Measurements from ENCODE around the gene VEPH1.
"Not testable (repeated sequence)": the region's sequence is repeated elsewhere in the genome, so short reads cannot be mapped to it uniquely, and the experiment has no call there.

The VEPH1 gene

GRCh38 chr3:157335233-157336076 is 167.8 kb downstream of the VEPH1 start:
- no peaks in the 10 kb centered on the region for H3K27me3 Mint-ChIP-seq
- ATAC-seq (replicated peaks), result no peak
- no peak for DNase-seq
- no peak overlapping the region for H3K27ac Mint-ChIP-seq
- peaks cover 0 to 2% of the 10 kb centered on the region in 2 donors for H3K9me3 Mint-ChIP-seq
- H3K4me1 Mint-ChIP-seq, result no peaks in the 10 kb centered on the region
- H3K36me3 Mint-ChIP-seq, result no peaks in the 10 kb centered on the region
- no peak overlapping the region for H3K4me3 Mint-ChIP-seq

- no peak for ATAC-seq (replicated peaks)
- Mint-ChIP-seq H3K36me3 (no peaks in the 10 kb centered on the region), H3K9me3 (no peaks in the 10 kb centered on the region), H3K4me1 (no peaks in the 10 kb centered on the region), H3K27ac (no peak overlapping the region), H3K4me3 (no peak overlapping the region), H3K27me3 (no peaks in the 10 kb centered on the region)
- DNase-seq, result no peak
These were observed 169.6 kb downstream of the VEPH1 start for GRCh38 chr3:157333551-157333991.

GRCh38 chr3:157330206-157330605 is 173.0 kb downstream of the VEPH1 start:
- no peaks in the 10 kb centered on the region for H3K27me3 Mint-ChIP-seq
- peaks cover 0 to 3% of the 10 kb centered on the region in 2 donors for H3K36me3 Mint-ChIP-seq
- ATAC-seq (replicated peaks) (no peak), DNase-seq (no peak)
- H3K4me1 Mint-ChIP-seq, result no peaks in the 10 kb centered on the region
- H3K27ac Mint-ChIP-seq, result no peak overlapping the region
- H3K9me3 Mint-ChIP-seq, result peaks cover 4 to 8% of the 10 kb centered on the region in 2 donors
- no peak overlapping the region for H3K4me3 Mint-ChIP-seq

GRCh38 chr3:157329551-157329950 is 173.7 kb downstream of the VEPH1 start:
- no peak overlapping the region for H3K4me3 Mint-ChIP-seq
- H3K9me3 Mint-ChIP-seq, result peaks cover 4 to 10% of the 10 kb centered on the region in 2 donors
- no peak overlapping the region for H3K27ac Mint-ChIP-seq
- no peak for ATAC-seq (replicated peaks)
- H3K27me3 Mint-ChIP-seq, result no peaks in the 10 kb centered on the region
- H3K4me1 Mint-ChIP-seq, result no peaks in the 10 kb centered on the region
- no peak for DNase-seq
- H3K36me3 Mint-ChIP-seq, result peaks cover 0 to 3% of the 10 kb centered on the region in 2 donors

- ATAC-seq (replicated peaks), result no peak
These were observed 175.4 kb downstream of the VEPH1 start for GRCh38 chr3:157327837-157328236.

GRCh38 chr3:157327018-157327417 is 176.2 kb downstream of the VEPH1 start:
- peaks cover 4 to 10% of the 10 kb centered on the region in 2 donors for H3K9me3 Mint-ChIP-seq
- DNase-seq, result no peak
- H3K4me3 Mint-ChIP-seq, result no peak overlapping the region
- H3K27ac Mint-ChIP-seq, result no peak overlapping the region
- ATAC-seq (replicated peaks), result no peak
- peaks cover 0 to 3% of the 10 kb centered on the region in 2 donors for H3K36me3 Mint-ChIP-seq
- H3K27me3 Mint-ChIP-seq, result no peaks in the 10 kb centered on the region
- no peaks in the 10 kb centered on the region for H3K4me1 Mint-ChIP-seq

More at GRCh38 chr3:157327837-157328236, 175.4 kb downstream of the VEPH1 start:
- no peaks in the 10 kb centered on the region for H3K27me3 Mint-ChIP-seq
- no peaks in the 10 kb centered on the region for H3K4me1 Mint-ChIP-seq
- peaks cover 4 to 10% of the 10 kb centered on the region in 2 donors for H3K9me3 Mint-ChIP-seq
- H3K36me3 Mint-ChIP-seq, result peaks cover 0 to 3% of the 10 kb centered on the region in 2 donors
- no peak overlapping the region for H3K27ac Mint-ChIP-seq
- no peak for DNase-seq
- H3K4me3 Mint-ChIP-seq, result no peak overlapping the region

GRCh38 chr3:157324869-157325268 is 178.3 kb downstream of the VEPH1 start:
- not testable (repeated sequence) for ATAC-seq (replicated peaks); H3K4me3 Mint-ChIP-seq; H3K27me3 Mint-ChIP-seq; H3K4me1 Mint-ChIP-seq; H3K9me3 Mint-ChIP-seq; DNase-seq; H3K27ac Mint-ChIP-seq; H3K36me3 Mint-ChIP-seq

DNA sequence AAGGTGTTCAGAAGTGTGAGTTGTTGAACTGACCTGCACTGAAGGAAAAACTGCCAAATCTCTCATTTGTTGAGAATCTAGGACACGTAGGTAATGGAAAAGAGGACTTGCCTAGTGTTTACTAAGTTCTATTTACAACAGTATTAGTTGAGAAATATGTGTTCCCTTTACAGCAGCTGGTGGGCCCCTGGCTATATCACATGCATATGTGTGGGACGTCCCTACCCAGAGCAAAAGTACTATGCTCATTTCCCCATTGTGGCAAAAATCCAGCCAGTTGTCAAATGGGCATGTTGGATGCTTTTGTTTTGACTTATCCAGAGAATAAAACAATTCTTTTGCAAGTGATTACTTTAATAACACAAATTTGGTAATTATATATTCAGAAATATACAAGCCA is 179.9 kb downstream of the VEPH1 start:
- no peaks in the 10 kb centered on the region for H3K4me1 Mint-ChIP-seq
- ATAC-seq (replicated peaks) (no peak), DNase-seq (no peak)
- H3K4me3 Mint-ChIP-seq, result no peak overlapping the region
- H3K27me3 Mint-ChIP-seq, result no peaks in the 10 kb centered on the region
- no peak overlapping the region for H3K27ac Mint-ChIP-seq
- H3K9me3 Mint-ChIP-seq, result peaks cover 4 to 10% of the 10 kb centered on the region in 2 donors
- peaks cover 0 to 3% of the 10 kb centered on the region in 2 donors for H3K36me3 Mint-ChIP-seq

DNA sequence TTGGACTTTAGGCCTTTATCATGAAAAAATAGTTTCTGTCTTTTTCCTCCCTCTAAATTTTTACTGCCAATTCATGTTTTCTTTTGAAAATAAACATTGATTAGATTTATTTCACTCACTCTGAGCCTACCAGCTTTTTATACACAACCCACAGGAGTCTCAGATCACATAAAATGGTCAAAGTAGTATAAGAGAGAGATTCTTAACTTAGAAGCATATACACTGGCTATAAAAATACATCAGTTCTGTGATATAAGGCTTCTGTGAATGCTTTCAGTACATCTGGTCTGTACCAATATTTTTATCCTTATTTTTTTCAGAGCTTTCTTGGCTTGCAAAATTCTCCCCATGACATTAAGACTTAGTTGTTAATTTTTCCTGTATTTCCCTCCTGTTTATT is 183.5 kb downstream of the VEPH1 start:
- H3K9me3 Mint-ChIP-seq, result no peaks in the 10 kb centered on the region
- ATAC-seq (replicated peaks) (no peak), DNase-seq (no peak)
- H3K36me3 Mint-ChIP-seq, result no peaks in the 10 kb centered on the region
- H3K27me3 Mint-ChIP-seq, result no peaks in the 10 kb centered on the region
- no peak overlapping the region for H3K4me3 Mint-ChIP-seq
- H3K27ac Mint-ChIP-seq, result no peak overlapping the region
- H3K4me1 Mint-ChIP-seq, result no peaks in the 10 kb centered on the region

DNA sequence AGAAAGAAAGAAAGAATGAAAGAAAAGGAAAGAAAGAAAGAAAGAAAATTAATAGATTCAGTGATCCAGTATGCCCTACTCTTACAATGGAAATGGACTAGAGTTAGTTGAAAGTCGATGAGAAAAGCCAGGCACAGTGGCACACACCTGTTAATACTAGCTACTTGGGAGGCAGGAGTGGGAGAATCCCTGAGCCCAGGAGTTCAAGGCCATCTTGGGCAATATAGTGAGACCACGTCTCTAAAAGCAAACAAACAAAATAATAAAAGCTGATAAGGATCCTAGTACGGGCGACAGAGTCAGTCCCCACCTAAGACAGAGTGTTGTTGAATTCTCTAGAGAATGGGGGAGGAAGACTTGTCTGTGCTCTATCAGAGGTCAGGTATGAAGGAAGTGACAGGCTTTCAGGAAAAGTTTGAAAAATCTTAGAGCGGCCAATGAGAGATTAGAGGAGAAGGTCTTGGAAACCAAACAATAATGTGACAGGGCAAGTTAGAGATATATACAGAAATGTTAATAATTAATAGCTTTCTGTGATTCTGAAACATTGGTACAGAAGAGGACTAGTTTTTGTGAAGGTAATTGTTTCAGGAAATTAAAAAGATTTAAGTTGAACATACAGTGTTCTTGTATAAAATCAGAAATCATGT is 184.5 kb downstream of the VEPH1 start:
- Mint-ChIP-seq H3K4me1 (no peaks in the 10 kb centered on the region), H3K36me3 (no peaks in the 10 kb centered on the region), H3K27me3 (no peaks in the 10 kb centered on the region), H3K4me3 (no peak overlapping the region), H3K27ac (no peak overlapping the region), H3K9me3 (no peaks in the 10 kb centered on the region)
- DNase-seq, result no peak
- no peak for ATAC-seq (replicated peaks)

DNA sequence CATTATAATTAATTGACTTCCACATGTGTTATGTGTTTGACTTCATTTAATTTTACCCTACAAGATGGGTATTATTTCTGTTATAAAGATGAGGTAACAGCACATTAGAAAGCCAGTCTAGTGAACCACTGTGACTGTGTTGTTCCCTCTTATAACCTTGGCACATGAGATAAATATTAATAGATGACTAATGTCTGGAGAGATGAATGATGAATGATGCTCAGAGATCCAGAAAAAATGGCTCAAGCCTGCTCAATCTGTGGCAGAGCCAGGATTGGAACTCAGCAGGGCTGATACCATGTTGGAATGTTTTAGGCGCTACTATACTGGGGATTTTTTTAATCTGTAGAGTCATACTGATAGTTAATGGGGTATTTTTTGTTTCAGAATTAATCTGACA is 185.3 kb downstream of the VEPH1 start:
- Mint-ChIP-seq H3K27me3 (no peaks in the 10 kb centered on the region), H3K27ac (no peak overlapping the region), H3K36me3 (no peaks in the 10 kb centered on the region), H3K9me3 (no peaks in the 10 kb centered on the region), H3K4me3 (no peak overlapping the region), H3K4me1 (no peaks in the 10 kb centered on the region)
- no peak for DNase-seq
- no peak for ATAC-seq (replicated peaks)

GRCh38 chr3:157313186-157313585 is 190.0 kb downstream of the VEPH1 start:
- Mint-ChIP-seq H3K27ac (no peak overlapping the region), H3K4me3 (no peak overlapping the region), H3K36me3 (peaks cover 0 to 3% of the 10 kb centered on the region in 2 donors), H3K27me3 (peaks cover 0 to 2% of the 10 kb centered on the region in 2 donors), H3K4me1 (no peaks in the 10 kb centered on the region), H3K9me3 (no peaks in the 10 kb centered on the region)
- DNase-seq, result no peak
- ATAC-seq (replicated peaks), result no peak

DNA sequence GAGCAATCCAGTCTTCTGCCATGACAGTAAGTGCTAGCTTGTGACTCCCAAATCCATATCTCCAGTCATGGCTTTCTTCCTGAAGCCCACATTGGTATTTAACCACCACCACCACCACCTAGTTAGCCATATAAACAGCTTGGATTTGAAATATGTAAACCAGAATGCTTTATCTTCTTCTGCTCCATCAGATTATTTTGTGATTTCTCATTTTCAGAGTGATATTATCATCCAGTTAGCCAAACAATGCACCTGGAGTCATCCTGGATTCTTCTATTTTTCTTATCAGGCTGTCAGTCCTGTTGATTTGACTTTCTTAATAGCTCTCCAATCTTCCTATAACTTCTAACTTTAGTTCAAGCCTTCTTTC is 190.9 kb downstream of the VEPH1 start:
- H3K27me3 Mint-ChIP-seq, result peaks cover 0 to 5% of the 10 kb centered on the region in 2 donors
- H3K9me3 Mint-ChIP-seq, result no peaks in the 10 kb centered on the region
- H3K4me1 Mint-ChIP-seq, result no peaks in the 10 kb centered on the region
- H3K36me3 Mint-ChIP-seq, result peaks cover 0 to 3% of the 10 kb centered on the region in 2 donors
- DNase-seq (no peak), ATAC-seq (replicated peaks) (no peak)
- H3K4me3 Mint-ChIP-seq, result no peak overlapping the region
- H3K27ac Mint-ChIP-seq, result no peak overlapping the region

- DNase-seq (no peak), ATAC-seq (replicated peaks) (no peak)
- H3K36me3 Mint-ChIP-seq, result peaks cover 0 to 3% of the 10 kb centered on the region in 2 donors
- no peaks in the 10 kb centered on the region for H3K4me1 Mint-ChIP-seq
- H3K9me3 Mint-ChIP-seq, result no peaks in the 10 kb centered on the region
- H3K27ac Mint-ChIP-seq, result no peak overlapping the region
- peaks cover 0 to 5% of the 10 kb centered on the region in 2 donors for H3K27me3 Mint-ChIP-seq
- no peak overlapping the region for H3K4me3 Mint-ChIP-seq
These were observed 191.4 kb downstream of the VEPH1 start for GRCh38 chr3:157311633-157312375.

Data from stimulated activated naive B cell treated with anti-CD40 and anti-IgM and Interleukin-4, amounts not matched to agents 10 μg/mL and 1 μg/mL and 100 μg/mL, for 72 hours (primary cell).